GM06990 (cell line): ENCODE measurements around the gene MED25.

ENCODE experiments used
- DNase-seq: peaks from one replicate; pipeline ENCODE4 v3.0.0-alpha.2; 2011; ENCODE audit not compliant: insufficient read length; ENCODE audit errors: extremely low read depth
- H3K27me3 ChIP-seq: replicated peaks from 2 replicates; pipeline ENCODE4 v1.6.0; 2011; ENCODE audit warnings: low read length; ENCODE audit not compliant: control insufficient read depth, insufficient read depth
- H3K36me3 ChIP-seq: 2 replicates; pipeline ENCODE4 v1.5.1; 2011; ENCODE audit warnings: low read length; ENCODE audit not compliant: control insufficient read depth, insufficient read depth
- H3K4me3 ChIP-seq: replicated peaks from 2 replicates; pipeline ENCODE4 v1.5.1; 2011; ENCODE audit warnings: low read depth, mild to moderate bottlenecking, control low read depth, low read length
- TF ChIP-seq, protein P1 (sequence below): IDR thresholded peaks from 2 replicates; pipeline ENCODE4 v1.5.1; 2011; ENCODE audit warnings: low read length, control low read depth, mild to moderate bottlenecking, inconsistent platforms; ENCODE audit not compliant: insufficient read depth, poor library complexity, severe bottlenecking

The MED25 gene

DNA sequence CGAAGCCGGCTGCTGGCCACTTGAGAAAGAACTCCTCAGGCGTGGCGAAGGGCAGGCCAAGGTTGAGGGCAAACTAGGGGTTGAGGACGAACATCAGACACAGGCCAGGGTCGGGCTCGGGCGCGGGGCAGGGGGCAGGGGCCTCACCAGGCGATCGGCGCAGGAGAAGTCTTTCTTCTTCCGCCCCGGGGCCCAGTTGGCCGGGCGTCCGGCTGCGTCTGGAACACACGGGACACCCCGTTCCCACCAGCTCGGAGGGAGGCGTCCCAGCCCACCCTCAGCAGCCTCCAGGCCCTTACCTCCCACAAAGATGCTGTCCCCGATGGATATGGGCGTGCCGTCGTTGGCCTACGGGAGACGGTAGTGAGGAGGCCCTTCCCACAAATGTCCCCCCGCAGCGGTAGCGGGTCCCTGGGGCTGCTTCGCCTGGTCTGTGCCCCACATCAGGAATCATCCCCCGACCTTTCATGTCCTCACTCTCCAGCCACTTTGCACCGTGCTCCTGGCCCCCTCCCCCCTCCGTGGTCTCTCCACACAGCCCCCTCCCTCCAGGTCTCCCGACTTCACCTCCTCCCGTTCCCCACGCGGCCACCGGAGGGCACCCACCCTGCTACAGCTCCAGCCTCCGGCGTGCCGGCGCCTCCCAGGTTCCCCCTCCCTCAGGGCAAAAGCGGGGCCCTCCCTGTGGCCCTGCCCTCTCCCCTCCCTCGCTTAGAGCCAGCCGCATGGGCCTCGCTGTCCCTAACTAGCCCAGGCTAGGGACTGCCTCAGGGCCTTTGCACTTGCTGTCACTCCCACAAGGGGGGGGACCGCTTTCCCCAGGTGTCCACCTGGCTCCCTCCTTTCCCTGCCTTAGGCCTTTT is 44.5 kb downstream of the MED25 start:
- no peak for DNase-seq
- Histone ChIP-seq H3K4me3 (no peak overlapping the region), H3K27me3 (no peaks in the 10 kb centered on the region), H3K36me3 (peaks cover 45% of the 10 kb centered on the region)
- TF ChIP-seq, protein P1, sequence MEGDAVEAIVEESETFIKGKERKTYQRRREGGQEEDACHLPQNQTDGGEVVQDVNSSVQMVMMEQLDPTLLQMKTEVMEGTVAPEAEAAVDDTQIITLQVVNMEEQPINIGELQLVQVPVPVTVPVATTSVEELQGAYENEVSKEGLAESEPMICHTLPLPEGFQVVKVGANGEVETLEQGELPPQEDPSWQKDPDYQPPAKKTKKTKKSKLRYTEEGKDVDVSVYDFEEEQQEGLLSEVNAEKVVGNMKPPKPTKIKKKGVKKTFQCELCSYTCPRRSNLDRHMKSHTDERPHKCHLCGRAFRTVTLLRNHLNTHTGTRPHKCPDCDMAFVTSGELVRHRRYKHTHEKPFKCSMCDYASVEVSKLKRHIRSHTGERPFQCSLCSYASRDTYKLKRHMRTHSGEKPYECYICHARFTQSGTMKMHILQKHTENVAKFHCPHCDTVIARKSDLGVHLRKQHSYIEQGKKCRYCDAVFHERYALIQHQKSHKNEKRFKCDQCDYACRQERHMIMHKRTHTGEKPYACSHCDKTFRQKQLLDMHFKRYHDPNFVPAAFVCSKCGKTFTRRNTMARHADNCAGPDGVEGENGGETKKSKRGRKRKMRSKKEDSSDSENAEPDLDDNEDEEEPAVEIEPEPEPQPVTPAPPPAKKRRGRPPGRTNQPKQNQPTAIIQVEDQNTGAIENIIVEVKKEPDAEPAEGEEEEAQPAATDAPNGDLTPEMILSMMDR, result peak; percentile 22

DNA sequence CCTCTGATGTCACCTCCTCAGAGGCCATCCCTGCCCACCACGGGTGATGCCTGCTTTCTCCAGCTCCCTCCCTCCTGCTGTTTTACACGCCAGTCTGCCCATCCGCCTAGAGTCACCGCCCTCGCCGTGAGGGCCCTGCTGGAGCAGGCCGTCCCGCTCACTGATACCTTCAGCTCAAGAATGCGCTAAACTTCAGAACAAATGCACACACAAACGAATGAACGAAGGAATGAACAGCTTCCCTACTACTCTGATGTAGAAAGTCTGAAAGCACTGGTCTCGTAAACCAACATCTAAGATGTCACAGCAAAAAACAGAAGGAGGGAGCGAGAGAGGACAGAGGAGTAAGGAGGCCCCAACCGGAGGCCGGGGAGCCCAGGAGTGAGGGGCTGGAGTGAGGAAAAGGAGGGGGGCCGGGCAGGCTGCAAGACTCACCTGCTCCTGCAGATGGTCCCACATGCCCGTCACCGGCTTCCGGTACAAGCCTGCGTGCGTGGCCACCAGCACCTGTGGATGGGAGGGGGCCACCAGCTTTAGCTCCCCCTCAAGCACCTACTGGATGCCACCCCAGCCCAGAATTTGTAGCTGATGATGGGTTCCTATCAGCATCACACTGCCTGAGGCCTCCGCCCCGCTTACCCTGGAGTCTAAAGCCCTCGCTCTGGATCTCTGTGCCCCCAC is 45.3 kb downstream of the MED25 start:
- Histone ChIP-seq H3K27me3 (no peaks in the 10 kb centered on the region), H3K4me3 (no peak overlapping the region), H3K36me3 (peaks cover 38% of the 10 kb centered on the region)
- no peak for DNase-seq
- TF ChIP-seq, protein P1, result no peak

DNA sequence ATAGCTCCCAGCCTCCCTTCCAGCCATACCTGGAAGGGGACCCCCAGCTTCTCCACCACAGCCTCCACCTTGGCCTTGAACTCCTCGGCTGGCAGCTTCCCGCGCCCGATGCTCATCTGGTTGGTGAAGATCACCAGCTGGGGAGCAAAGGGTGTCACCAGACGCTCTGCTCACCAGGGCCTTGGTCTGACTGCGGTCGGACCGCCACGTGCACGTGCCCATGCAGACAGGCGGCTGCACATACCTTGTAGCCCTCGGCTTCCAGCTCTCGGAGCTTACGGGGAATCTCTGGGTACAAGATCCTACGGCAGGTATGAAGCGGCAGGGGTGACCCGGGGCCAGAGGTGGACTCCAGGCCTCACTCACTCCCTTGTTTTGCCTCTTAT is 45.8 kb downstream of the MED25 start:
- TF ChIP-seq, protein P1, result no peak
- Histone ChIP-seq H3K4me3 (no peak overlapping the region), H3K27me3 (no peaks in the 10 kb centered on the region), H3K36me3 (peaks cover 35% of the 10 kb centered on the region)
- DNase-seq, result no peak

DNA sequence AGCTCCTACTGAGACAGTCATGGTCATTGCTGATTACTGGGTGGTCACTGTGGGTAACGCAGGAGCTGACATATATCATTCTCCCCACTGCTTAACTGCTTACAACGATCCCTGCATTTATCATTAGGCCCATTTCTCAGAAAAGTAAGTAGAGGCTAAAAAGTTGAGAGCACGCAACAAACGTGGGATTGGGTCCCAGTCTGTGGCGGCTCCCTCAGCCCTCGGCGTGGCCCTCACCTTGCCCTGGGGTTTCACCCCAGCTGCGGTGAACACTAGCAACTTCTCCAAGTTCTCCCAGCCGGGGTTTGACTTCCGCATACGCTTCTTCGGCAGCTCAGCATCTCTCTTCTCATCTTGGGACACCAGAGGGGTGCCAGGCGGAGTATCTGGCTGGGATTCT is 46.8 kb downstream of the MED25 start:
- TF ChIP-seq, protein P1, result no peak
- no peaks in the 10 kb centered on the region for H3K27me3 ChIP-seq
- DNase-seq, result no peak
- no peak overlapping the region for H3K4me3 ChIP-seq
- peaks cover 31% of the 10 kb centered on the region for H3K36me3 ChIP-seq

DNA sequence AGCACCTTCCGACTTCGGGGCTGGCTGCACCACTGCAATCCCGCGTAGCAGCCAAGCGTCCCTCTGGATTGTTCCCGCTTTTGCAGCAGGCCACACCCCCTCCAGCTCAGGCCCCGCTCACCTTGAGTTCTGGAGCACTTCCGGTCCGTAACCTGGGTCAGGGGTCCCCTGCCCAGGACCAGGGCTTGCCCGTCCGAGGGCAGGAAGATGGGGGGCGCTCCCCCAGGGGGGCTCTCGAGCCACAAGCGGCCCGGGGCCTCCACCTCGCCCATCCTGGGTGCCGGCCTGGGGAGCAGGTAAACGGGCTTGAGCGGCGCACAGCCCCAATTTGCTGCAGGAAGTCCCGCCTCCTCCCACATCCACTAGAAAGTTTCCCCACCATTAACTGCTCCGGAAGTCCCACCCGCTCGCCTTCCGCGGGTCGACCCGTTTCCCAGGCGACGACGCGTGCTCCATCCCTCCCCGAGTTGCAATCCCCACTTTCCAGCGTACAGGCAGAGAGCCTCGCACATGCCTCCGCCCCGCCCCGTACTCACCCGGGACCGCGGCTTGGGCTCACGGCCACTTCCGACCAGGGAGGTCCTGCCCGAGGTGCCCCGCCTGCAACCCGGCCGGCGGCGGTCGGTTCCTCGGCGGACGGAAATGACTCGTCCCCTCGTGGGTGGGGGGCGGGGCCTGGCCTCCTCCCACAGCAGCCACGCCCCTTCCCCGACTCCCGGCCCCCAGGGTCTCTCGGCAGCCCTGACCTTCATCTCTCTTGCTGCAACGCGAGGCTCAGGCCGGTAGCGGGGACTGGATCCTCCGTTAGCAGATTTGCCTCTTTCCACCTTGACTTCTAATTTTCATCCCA is 49.1 kb downstream of the MED25 start, which contains the start of gene PNKP:
PNKP (minus strand) TSS at position 644 of the 850 bp plus-strand sequence; CDS start at position 272, 372 bp downstream.
- H3K36me3 ChIP-seq, result peaks cover 19% of the 10 kb centered on the region
- peak; percentile 93 for DNase-seq
- H3K4me3 ChIP-seq, result peak within 1 kb of the TSS; percentile 78
- TF ChIP-seq, protein P1, result no peak
- no peaks in the 10 kb centered on the region for H3K27me3 ChIP-seq
